ENCODE data around the gene PSMD13. TPM values are rescaled to one million over a fixed set of nuclear protein-coding genes. Genes with fewer than 3 reads are reported as not detected.
"Not testable (repeated sequence)": the region's sequence is repeated elsewhere in the genome, so short reads cannot be mapped to it uniquely, and the experiment has no call there.

The PSMD13 gene
- total RNA-seq, 2 experiments from 2014 or later, result 210 to 214 TPM

GRCh38 chr11:256952-257737 lies 20.4 kb downstream of the PSMD13 start:
- Mint-ChIP-seq H3K9me3 (no peaks in the 10 kb centered on the region), H3K27me3 (no peaks in the 10 kb centered on the region), H3K36me3 (peaks cover 14% of the 10 kb centered on the region), H3K4me3 (no peak overlapping the region), H3K27ac (no peak overlapping the region), H3K4me1 (ENCODE audit: low read depth) (no peaks in the 10 kb centered on the region)
- CTCF ChIA-PET, result interaction anchor here (0.7 kb wide), 1 partner anchor 13 kb away, joined by 3 read pairs; no protein-coding TSS in a partner anchor
- intact Hi-C loops (cut with micrococcal nuclease), result no loop called here
- POLR2A ChIA-PET, result no interaction called here
- no peak for DNase-seq

- CTCF ChIA-PET, result interaction anchor here (0.6 to 2.2 kb wide), 4 partner anchors 7 to 281 kb away, joined by 3 to 10 read pairs (median 4); no protein-coding TSS in a partner anchor
- no peaks in the 10 kb centered on the region for H3K9me3 Mint-ChIP-seq
- DNase-seq, result no peak
- no peak overlapping the region for H3K4me3 Mint-ChIP-seq
- intact Hi-C loops (cut with micrococcal nuclease), result no loop called here
- no peaks in the 10 kb centered on the region for H3K27me3 Mint-ChIP-seq
- H3K36me3 Mint-ChIP-seq, result peaks cover 6% of the 10 kb centered on the region
- H3K27ac Mint-ChIP-seq, result no peak overlapping the region
- POLR2A ChIA-PET, result no interaction called here
- H3K4me1 Mint-ChIP-seq (ENCODE audit: low read depth), result no peaks in the 10 kb centered on the region
Measured at GRCh38 chr11:257766-258493, 21.2 kb downstream of the PSMD13 start.

GRCh38 chr11:259413-259812 lies 22.6 kb downstream of the PSMD13 start:
- DNase-seq, result no peak
- ChIA-PET POLR2A (no interaction called here), CTCF (interaction anchor here (2.2 kb wide), 1 partner anchor 9 kb away, joined by 10 read pairs; no protein-coding TSS in a partner anchor)
- H3K4me1 Mint-ChIP-seq (ENCODE audit: low read depth), result no peaks in the 10 kb centered on the region
- H3K27me3 Mint-ChIP-seq, result no peaks in the 10 kb centered on the region
- no peaks in the 10 kb centered on the region for H3K36me3 Mint-ChIP-seq
- H3K9me3 Mint-ChIP-seq, result no peaks in the 10 kb centered on the region
- no peak overlapping the region for H3K4me3 Mint-ChIP-seq
- intact Hi-C loops (cut with micrococcal nuclease), result no loop called here
- H3K27ac Mint-ChIP-seq, result no peak overlapping the region

GRCh38 chr11:261624-262023 lies 24.8 kb downstream of the PSMD13 start:
- DNase-seq, result no peak
- H3K9me3 Mint-ChIP-seq, result no peaks in the 10 kb centered on the region
- H3K4me3 Mint-ChIP-seq, result no peak overlapping the region
- CTCF ChIA-PET, result interaction anchor here (1.6 kb wide), 1 partner anchor 11 kb away, joined by 15 read pairs; no protein-coding TSS in a partner anchor
- no peak overlapping the region for H3K27ac Mint-ChIP-seq
- intact Hi-C loops (cut with micrococcal nuclease), result no loop called here
- H3K36me3 Mint-ChIP-seq, result no peaks in the 10 kb centered on the region
- H3K27me3 Mint-ChIP-seq, result no peaks in the 10 kb centered on the region
- H3K4me1 Mint-ChIP-seq (ENCODE audit: low read depth), result peaks cover 2% of the 10 kb centered on the region
- POLR2A ChIA-PET, result no interaction called here

GRCh38 chr11:266676-267439 lies 30.1 kb downstream of the PSMD13 start:
- H3K27me3 Mint-ChIP-seq, result no peaks in the 10 kb centered on the region
- H3K36me3 Mint-ChIP-seq, result peaks cover 1% of the 10 kb centered on the region
- intact Hi-C loops (cut with micrococcal nuclease), result no loop called here
- H3K4me3 Mint-ChIP-seq, result peak overlapping the region; percentile 58
- H3K27ac Mint-ChIP-seq, result peak overlapping the region; percentile 75
- CTCF ChIA-PET, result interaction anchor here (0.7 to 2.5 kb wide), 5 partner anchors 9 to 40 kb away, joined by 3 to 24 read pairs (median 3); no protein-coding TSS in a partner anchor
- H3K4me1 Mint-ChIP-seq (ENCODE audit: low read depth), result peaks cover 36% of the 10 kb centered on the region
- DNase-seq, result no peak
- no peaks in the 10 kb centered on the region for H3K9me3 Mint-ChIP-seq
- POLR2A ChIA-PET, result interaction anchor here (1.3 to 2.1 kb wide), 3 partner anchors 21 to 59 kb away, joined by 5 to 9 read pairs (median 6); partner anchors contain the start of genes BET1L, PGGHG and RIC8A

GRCh38 chr11:267491-267994 lies 30.8 kb downstream of the PSMD13 start:
- Mint-ChIP-seq H3K9me3 (no peaks in the 10 kb centered on the region), H3K4me3 (peak overlapping the region; percentile 86), H3K27me3 (no peaks in the 10 kb centered on the region), H3K4me1 (ENCODE audit: low read depth) (peaks cover 36% of the 10 kb centered on the region), H3K27ac (peak overlapping the region; percentile 96), H3K36me3 (peaks cover 1% of the 10 kb centered on the region)
- ChIA-PET POLR2A (interaction anchor here (1.3 to 2.1 kb wide), 4 partner anchors 12 to 60 kb away, joined by 3 to 9 read pairs (median 6); partner anchors contain the start of genes BET1L, PGGHG and RIC8A), CTCF (interaction anchor here (0.7 to 2.0 kb wide), 8 partner anchors 14 to 60 kb away, joined by 3 to 8 read pairs (median 4); partner anchors contain the start of genes BET1L and RIC8A)
- intact Hi-C loops (cut with micrococcal nuclease), result no loop called here
- DNase-seq, result peak; percentile 78

- Mint-ChIP-seq H3K27ac (peak overlapping the region; percentile 96), H3K4me3 (peak overlapping the region; percentile 86), H3K4me1 (ENCODE audit: low read depth) (peaks cover 36% of the 10 kb centered on the region)
- DNase-seq, result peak; percentile 76
- POLR2A ChIA-PET, result interaction anchor here (0.6 to 1.5 kb wide), 7 partner anchors 10 to 1114 kb away, joined by 3 to 6 read pairs (median 3); no protein-coding TSS in a partner anchor
- CTCF ChIA-PET, result interaction anchor here (0.6 to 2.0 kb wide), 4 partner anchors 18 to 62 kb away, joined by 3 to 8 read pairs (median 6); partner anchors contain the start of genes BET1L, PGGHG and RIC8A
- not testable (repeated sequence) for H3K27me3 Mint-ChIP-seq, H3K9me3 Mint-ChIP-seq, H3K36me3 Mint-ChIP-seq
- intact Hi-C loops (cut with micrococcal nuclease), result loop anchor here (1.0 to 2.0 kb wide), 8 partner anchors 9 to 239 kb away; partner anchors contain the start of genes BET1L, IFITM1, PSMD13 and RIC8A
Measured at GRCh38 chr11:268716-269145, 32.0 kb downstream of the PSMD13 start.

- POLR2A ChIA-PET, result interaction anchor here (0.9 to 1.0 kb wide), 3 partner anchors 18 to 87 kb away, joined by 3 to 4 read pairs (median 3); no protein-coding TSS in a partner anchor
Measured at GRCh38 chr11:269146-269890, 32.5 kb downstream of the PSMD13 start.

GRCh38 chr11:270451-271318 lies 33.9 kb downstream of the PSMD13 start:
- intact Hi-C loops (cut with micrococcal nuclease), result no loop called here
- Mint-ChIP-seq H3K4me1 (ENCODE audit: low read depth) (peaks cover 36% of the 10 kb centered on the region), H3K9me3 (no peaks in the 10 kb centered on the region), H3K27me3 (no peaks in the 10 kb centered on the region), H3K27ac (peak overlapping the region; percentile 96), H3K4me3 (no peak overlapping the region), H3K36me3 (peaks cover 1% of the 10 kb centered on the region)
- ChIA-PET CTCF (interaction anchor here (0.7 to 1.3 kb wide), 3 partner anchors 10 to 16 kb away, joined by 3 to 4 read pairs (median 3); no protein-coding TSS in a partner anchor), POLR2A (no interaction called here)
- DNase-seq, result peak; percentile 8

More at GRCh38 chr11:269146-269890, 32.5 kb downstream of the PSMD13 start:
- CTCF ChIA-PET, result interaction anchor here (2.0 kb wide), 1 partner anchor 32 kb away, joined by 7 read pairs; no protein-coding TSS in a partner anchor
- H3K4me3 Mint-ChIP-seq, result peak overlapping the region; percentile 86
- H3K4me1 Mint-ChIP-seq (ENCODE audit: low read depth), result peaks cover 36% of the 10 kb centered on the region
- DNase-seq, result peak; percentile 81
- H3K9me3 Mint-ChIP-seq, result no peaks in the 10 kb centered on the region
- intact Hi-C loops (cut with micrococcal nuclease), result loop anchor here (1.0 to 2.0 kb wide), 8 partner anchors 8 to 238 kb away; partner anchors contain the start of genes BET1L, IFITM1, PSMD13 and RIC8A
- H3K27ac Mint-ChIP-seq, result peak overlapping the region; percentile 96
- H3K36me3 Mint-ChIP-seq, result peaks cover 1% of the 10 kb centered on the region
- no peaks in the 10 kb centered on the region for H3K27me3 Mint-ChIP-seq

GRCh38 chr11:271319-271715 lies 34.5 kb downstream of the PSMD13 start:
- no peaks in the 10 kb centered on the region for H3K27me3 Mint-ChIP-seq
- intact Hi-C loops (cut with micrococcal nuclease), result no loop called here

More at GRCh38 chr11:271319-271715, 34.5 kb downstream of the PSMD13 start:
- no peak overlapping the region for H3K27ac Mint-ChIP-seq
- peak; percentile 8 for DNase-seq
- CTCF ChIA-PET, result interaction anchor here (0.7 to 1.3 kb wide), 3 partner anchors 9 to 16 kb away, joined by 3 to 4 read pairs (median 3); no protein-coding TSS in a partner anchor
- peaks cover 3% of the 10 kb centered on the region for H3K36me3 Mint-ChIP-seq
- peaks cover 5% of the 10 kb centered on the region for H3K9me3 Mint-ChIP-seq
- POLR2A ChIA-PET, result no interaction called here
- H3K4me1 Mint-ChIP-seq (ENCODE audit: low read depth), result peaks cover 36% of the 10 kb centered on the region
- no peak overlapping the region for H3K4me3 Mint-ChIP-seq

Data from activated CD4-positive, alpha-beta memory T cell treated with anti-CD3 and anti-CD28 coated beads for 36 hours (primary cell).